K562 (cell line): Measurements from ENCODE around the gene TARBP1. TPM values are rescaled to one million over a fixed set of nuclear protein-coding genes. Genes with fewer than 3 reads are reported as not detected.

Experiments
- ATAC-seq: fragments of 200-7000 bp; cut with Tn5 transposase; 3 replicates; pipeline ENCODE4 v1.9.1; 2020; ENCODE audit warnings: moderate library complexity
- BruUV-seq: library from RNA; stranded (reverse); fragments of 400-500 nt; replicated peaks from 2 replicates; lab custom pipeline; 2021; lab: Mats Ljungman, UMichigan
- CTCF ChIA-PET: fragments of 300-600 bp; formaldehyde crosslinking; extraction: SDS; loops from one replicate; lab custom pipeline; 2021; ENCODE audit warnings: low intra/inter-chr PET ratio; lab: Yijun Ruan, JAX
- POLR2A ChIA-PET: fragments of 300-600, 350-650 bp; sonication (Branson Sonifier 250); formaldehyde crosslinking; extraction: SDS; loops from one replicate; lab custom pipeline; 2021; ENCODE audit warnings: antibody characterized with exemption, inconsistent platforms; lab: Yijun Ruan, JAX
- DNase-seq, 4 experiments: peaks; one replicate each; pipeline versions ENCODE4 v3.0.0 to v3.0.0-alpha.2; 2011 to 2018; ENCODE audit warnings: low spot score in 3 of 4, mixed read lengths in 3 of 4; ENCODE audit errors: extremely low read depth in 1 of 4
- FAIRE-seq: peaks from 2 replicates; lab custom pipeline; 2011; peaks lifted over from hg19 to GRCh38; lab: Jason Lieb, UNC
- H2AFZ ChIP-seq: 2 replicates; pipeline ENCODE4 v1.6.0; 2011; ENCODE audit warnings: low read depth, low read length, control low read depth, inconsistent platforms
- H3K27ac ChIP-seq: fragments of 200-600 bp; 3 replicates; pipeline ENCODE4 v1.8.0; 2011; ENCODE audit warnings: low read depth, mild to moderate bottlenecking, control low read depth, inconsistent platforms, low read length, moderate library complexity, mixed read lengths; ENCODE audit errors: extremely low read depth
- H3K27me3 ChIP-seq, 2 experiments: fragments of 300-600 bp in 1 of 2; 2 replicates in 1 of 2; 3 replicates in 1 of 2; pipeline versions ENCODE4 v1.6.0 to v1.8.0; 2011; ENCODE audit warnings: inconsistent platforms in 2 of 2, low read length in 2 of 2, mild to moderate bottlenecking in 1 of 2, mixed read lengths in 1 of 2, moderate library complexity in 1 of 2; ENCODE audit not compliant: control insufficient read depth in 2 of 2, insufficient read depth in 2 of 2
- H3K36me3 ChIP-seq: fragments of 300-600 bp; 3 replicates; pipeline ENCODE4 v1.8.0; 2011; ENCODE audit warnings: mild to moderate bottlenecking, low read length, inconsistent platforms; ENCODE audit not compliant: control insufficient read depth, insufficient read depth
- H3K4me1 ChIP-seq, 2 experiments: fragments of 200-600 bp in 1 of 2; replicated peaks in 1 of 2; 2 replicates in 1 of 2; 3 replicates in 1 of 2; pipeline versions ENCODE4 v1.5.1 to v1.8.0; 2011; ENCODE audit warnings: inconsistent platforms in 2 of 2, low read length in 2 of 2, mild to moderate bottlenecking in 1 of 2, mixed read lengths in 1 of 2, moderate library complexity in 1 of 2; ENCODE audit not compliant: control insufficient read depth in 2 of 2, insufficient read depth in 2 of 2
- H3K4me2 ChIP-seq: 2 replicates; pipeline ENCODE4 v1.6.1; 2011; ENCODE audit warnings: low read length, control low read depth, inconsistent platforms, mixed read lengths; ENCODE audit not compliant: insufficient read depth
- H3K4me3 ChIP-seq: fragments of 200-600 bp; sonication (generic), shearing (Covaris generic); 2 replicates; pipeline ENCODE4 v1.5.1; 2016; ENCODE audit warnings: control low read depth, inconsistent platforms
- H3K79me2 ChIP-seq: fragments of 200-600 bp; 3 replicates; pipeline ENCODE4 v1.8.0; 2011; ENCODE audit warnings: low read length, inconsistent platforms; ENCODE audit not compliant: control insufficient read depth, insufficient read depth
- H3K9ac ChIP-seq, 2 experiments: 2 replicates each; pipeline versions ENCODE4 v1.6.0 to v1.6.1; 2011; ENCODE audit warnings: low read depth in 2 of 2, low read length in 2 of 2, control low read depth in 1 of 2, inconsistent platforms in 1 of 2, mild to moderate bottlenecking in 1 of 2, mixed read lengths in 1 of 2; ENCODE audit not compliant: insufficient read depth in 1 of 2
- H3K9me1 ChIP-seq: one replicate; pipeline ENCODE4 v1.6.0; 2011; ENCODE audit warnings: inconsistent platforms, mild to moderate bottlenecking, low read length, moderate library complexity; ENCODE audit not compliant: control insufficient read depth, insufficient read depth
- H3K9me3 ChIP-seq: replicated peaks from 2 replicates; pipeline ENCODE4 v1.5.1; 2011; ENCODE audit warnings: low read depth, low read length, inconsistent platforms; ENCODE audit not compliant: control insufficient read depth, insufficient read depth
- H4K20me1 ChIP-seq: replicated peaks from 2 replicates; pipeline ENCODE4 v1.6.1; 2011; ENCODE audit warnings: low read length, inconsistent platforms, mixed read lengths; ENCODE audit not compliant: control insufficient read depth, insufficient read depth
- HMBOX1 ChIP-seq: sonication (generic); IDR thresholded peaks from 2 replicates; pipeline ENCODE4 v1.6.1; 2016
- MECOM ChIP-seq: fragments of 250-450 bp; sonication (Bioruptor Pico); IDR thresholded peaks from 2 replicates; pipeline ENCODE4 v1.8.0; 2022; ENCODE audit warnings: inconsistent platforms
- NFIC ChIP-seq: fragments of 450-650 bp; IDR thresholded peaks from 2 replicates; pipeline ENCODE4 v1.6.1; 2017; ENCODE audit warnings: mild to moderate bottlenecking, inconsistent platforms
- NR2C2 ChIP-seq, 2 experiments: fragments of 200-800 bp in 1 of 2; sonication (Bioruptor generic) in 1 of 2; sonication (generic) in 1 of 2; formaldehyde crosslinking in 1 of 2; IDR thresholded peaks; 2 replicates each; pipeline versions ENCODE4 v1.6.1 to v1.8.0; 2016 to 2022; ENCODE audit warnings: mild to moderate bottlenecking in 1 of 2, missing compliant biosample characterization in 1 of 2, missing genetic modification characterization in 1 of 2, missing genetic modification reagents in 1 of 2
- ZNF146 ChIP-seq: IDR thresholded peaks from one replicate; pipeline ENCODE4 v1.6.1; 2018; ENCODE audit warnings: missing compliant biosample characterization; ENCODE audit not compliant: unreplicated experiment
- ZNF224 ChIP-seq: sonication (generic); formaldehyde crosslinking; IDR thresholded peaks from 2 replicates; pipeline ENCODE4 v1.8.0; 2022; ENCODE audit warnings: mild to moderate bottlenecking, missing genetic modification reagents
- WGBS: fragments of 100-300 bp; shearing (Covaris generic); methylation state at CpG from one replicate; pipeline ENCODE4 v1.1.6; 2016; ENCODE audit warnings: low coverage, mixed read lengths; ENCODE audit not compliant: insufficient coverage; ENCODE audit errors: missing lambda C conversion rate; 5-methylcytosine and 5-hydroxymethylcytosine counted together
- in situ Hi-C: fragments of 300-500 bp; cut with MboI; formaldehyde crosslinking; loops from 4 replicates; pipeline ENCODE4 v1.15.0; 2018; ENCODE audit warnings: inconsistent platforms, mixed read lengths
- intact Hi-C: fragments of 100-400 bp; cut with micrococcal nuclease; formaldehyde crosslinking; loops from 2 replicates; pipeline ENCODE4 v1.14.2; 2022
- polyA plus RNA-seq, 8 experiments: library from polyadenylated mRNA; depleted of rRNA in 4 of 8; stranded (reverse) in 5 of 8; unstranded in 3 of 8; fragments of >200 nt; fragmentation: Nextera tagmentation in 2 of 8; fragmentation: Illumina TruSeq in 1 of 8; extraction: Ambion mirVana in 2 of 8; extraction: Trizol in 1 of 8; gene quantifications; 2 replicates each; pipeline versions ENCODE4 v1.2.1 to v1.2.3, GENCODE V29; 2011 to 2014; ENCODE audit warnings: inconsistent platforms in 1 of 8, missing spikeins in 1 of 8
- total RNA-seq, 7 experiments: library from RNA; depleted of rRNA in 6 of 7; stranded (reverse); fragments of >200 nt in 6 of 7; fragmentation: Illumina TruSeq in 2 of 7; extraction: Trizol in 2 of 7; gene quantifications; 2 replicates each; pipeline versions ENCODE4 v1.2.1 to v1.2.3, GENCODE V29; 2011 to 2021; ENCODE audit warnings: low replicate concordance in 1 of 7

Gene TARBP1
- total and polyA plus RNA-seq, 9 of the 15 experiments (the other 6 are each of a cell fraction or from before 2014, with no cell fraction given), result 8.8 to 48.0 (median 22.9) TPM

- POLR2A ChIA-PET, result interaction anchor here (0.9 to 3.1 kb wide), 4 partner anchors 10 to 194 kb away, joined by 3 to 18 read pairs (median 8); no protein-coding TSS in a partner anchor
- no peaks in the 10 kb centered on the region for H3K36me3 ChIP-seq
- WGBS, result 75% methylated on average over 2 of the region's 2 CpGs
- no peak for FAIRE-seq
- H2AFZ ChIP-seq, result 0 out of 2 replicates have a peak overlapping the region, but pooled peaks have one; percentile 22
- intact Hi-C loops, result no loop called here
- no peak overlapping the region for H3K27ac ChIP-seq
- BruUV-seq, result no TSS peak
- no peaks in the 10 kb centered on the region for H4K20me1 ChIP-seq
- H3K9me1 ChIP-seq, result peaks cover 3% of the 10 kb centered on the region
- H3K79me2 ChIP-seq, result no peaks in the 10 kb centered on the region
- no peaks in the 10 kb centered on the region for H3K9me3 ChIP-seq
- no peak for TF ChIP-seq ZNF146 (CRISPR knock-in tag)
- no peak for TF ChIP-seq NR2C2 (CRISPR knock-in tag; IDR thresholded peaks at IDR 0.05)
- TF ChIP-seq NR2C2 (tag; IDR thresholded peaks at IDR 0.05), result 0 out of 2 replicates have a peak, but pooled peaks have one; percentile 9
- peak; percentile 83 for TF ChIP-seq NFIC
- no peak for TF ChIP-seq ZNF224 (CRISPR knock-in tag)
- TF ChIP-seq HMBOX1, result peak; percentile 86
- 0 out of 2 replicates have a peak, but pooled peaks have one; percentile 7 for TF ChIP-seq MECOM (CRISPR knock-in tag)
- TF ChIP-seq, all 486 proteins: peak for 4
- CTCF ChIA-PET, result interaction anchor here (0.5 to 3.4 kb wide), 7 partner anchors 93 to 1069 kb away, joined by 3 to 18 read pairs (median 5); no protein-coding TSS in a partner anchor
- no peak for DNase-seq
- peaks cover 11 to 34% of the 10 kb centered on the region in 2 experiments for H3K4me1 ChIP-seq
- no peak overlapping the region for H3K4me2 ChIP-seq
- no peak overlapping the region for H3K4me3 ChIP-seq
- in situ Hi-C loops, result no loop called here
- no peaks in the 10 kb centered on the region for H3K27me3 ChIP-seq
- no peak for ATAC-seq
- H3K9ac ChIP-seq, result no peak overlapping the region
These were observed 21.3 kb upstream of the TARBP1 start for GRCh38 chr1:234500269-234500668.
